Neural progenitor cell (in vitro differentiated cells): ENCODE measurements around the gene HBG1. TPM values are rescaled to one million over a fixed set of nuclear protein-coding genes. Genes with fewer than 3 reads are reported as not detected.

Experiments used
- DNase-seq: peaks from one replicate; pipeline ENCODE4 v3.0.0-alpha.2; 2016; ENCODE audit warnings: low spot score
- H2AFZ ChIP-seq: fragments of 200-600 bp; sonication (generic); replicated peaks from 2 replicates; pipeline ENCODE4 v1.6.1; 2016; ENCODE audit warnings: antibody characterized with exemption
- H3F3A ChIP-seq: fragments of 200-600 bp; sonication (generic); 2 replicates; pipeline ENCODE4 v1.6.1; 2016; ENCODE audit warnings: antibody characterized with exemption, low read depth
- H3K27ac ChIP-seq: fragments of 200-600 bp; sonication (generic); 2 replicates; pipeline ENCODE4 v1.5.1; 2016; ENCODE audit warnings: mild to moderate bottlenecking
- H3K27me3 ChIP-seq: fragments of 200-600 bp; sonication (generic); 2 replicates; pipeline ENCODE4 v1.6.1; 2016; ENCODE audit warnings: mild to moderate bottlenecking, moderate library complexity
- H3K36me3 ChIP-seq: fragments of 200-600 bp; sonication (generic); 2 replicates; pipeline ENCODE4 v1.5.1; 2016
- H3K4me1 ChIP-seq: fragments of 200-600 bp; sonication (generic); 2 replicates; pipeline ENCODE4 v1.6.1; 2016; ENCODE audit warnings: mixed run types
- H3K4me2 ChIP-seq: fragments of 200-600 bp; sonication (generic); 2 replicates; pipeline ENCODE4 v1.6.1; 2016
- H3K4me3 ChIP-seq: fragments of 200-600 bp; sonication (generic); 2 replicates; pipeline ENCODE4 v1.5.1; 2016
- H3K79me2 ChIP-seq: fragments of 200-600 bp; sonication (generic); 2 replicates; pipeline ENCODE4 v1.6.1; 2016; ENCODE audit warnings: low read depth
- H3K9ac ChIP-seq: fragments of 200-600 bp; sonication (generic); 2 replicates; pipeline ENCODE4 v1.6.1; 2016
- H3K9me3 ChIP-seq: fragments of 200-600 bp; sonication (generic); 2 replicates; pipeline ENCODE4 v1.5.1; 2016; ENCODE audit warnings: low read depth
- H4K20me1 ChIP-seq: fragments of 200-600 bp; sonication (generic); 2 replicates; pipeline ENCODE4 v1.6.1; 2016; ENCODE audit warnings: low read depth
- H3K27ac Mint-ChIP-seq: 3 replicates; pipeline ENCODE4 v1.8.0; 2021; ENCODE audit warnings: mixed read lengths
- H3K27me3 Mint-ChIP-seq: 2 replicates; pipeline ENCODE4 v1.8.0; 2022; ENCODE audit warnings: low read depth, mild to moderate bottlenecking, inconsistent platforms, moderate library complexity, mixed read lengths; ENCODE audit not compliant: insufficient read depth
- H3K36me3 Mint-ChIP-seq: 3 replicates; pipeline ENCODE4 v1.8.0; 2021; ENCODE audit warnings: mixed read lengths
- H3K4me1 Mint-ChIP-seq: 3 replicates; pipeline ENCODE4 v1.8.0; 2021; ENCODE audit warnings: mixed read lengths
- H3K4me3 Mint-ChIP-seq: 3 replicates; pipeline ENCODE4 v1.8.0; 2021; ENCODE audit warnings: mild to moderate bottlenecking, moderate library complexity, mixed read lengths
- H3K9me3 Mint-ChIP-seq: 3 replicates; pipeline ENCODE4 v1.8.0; 2020; ENCODE audit warnings: mixed read lengths
- EZH2 ChIP-seq: fragments of 200-600 bp; sonication (generic); IDR thresholded peaks from 2 replicates; pipeline ENCODE4 v1.6.1; 2017; ENCODE audit warnings: antibody characterized with exemption, mild to moderate bottlenecking, moderate library complexity
- EZH2phosphoT487 ChIP-seq: fragments of 200-600 bp; sonication (generic); IDR thresholded peaks from 2 replicates; pipeline ENCODE4 v1.6.1; 2017; ENCODE audit warnings: antibody characterized with exemption
- total RNA-seq: library from RNA; depleted of rRNA; stranded (reverse); fragments of >200 nt; gene quantifications from 2 replicates; pipeline ENCODE4 v1.2.3, GENCODE V29; 2015; ENCODE audit warnings: low replicate concordance
- TF ChIP-seq, protein P1 (sequence below): fragments of 200-600 bp; sonication (generic); IDR thresholded peaks from 2 replicates; pipeline ENCODE4 v1.5.1; 2017; ENCODE audit warnings: antibody characterized with exemption, mild to moderate bottlenecking

Gene HBG1
- total RNA-seq, 1 donor from 2014 or later, result not detected

DNA sequence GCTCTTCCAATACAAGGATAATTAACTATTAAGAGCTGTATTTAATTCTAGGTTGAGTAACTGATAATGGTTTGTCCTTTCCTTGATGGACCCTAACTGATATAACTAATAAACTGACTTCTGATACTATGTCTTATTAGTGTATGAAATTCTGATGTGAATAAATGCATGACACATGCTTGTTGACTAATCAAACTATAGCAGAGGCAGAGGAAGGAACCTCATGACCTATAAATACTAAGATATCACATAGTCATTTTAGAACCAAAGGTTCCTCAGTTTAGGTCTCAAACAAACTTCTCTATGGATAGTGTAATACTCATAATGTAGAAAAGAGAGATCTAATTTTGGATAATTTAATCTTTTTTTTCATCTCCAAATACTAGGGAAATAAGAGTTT, 10.6 kb downstream of the HBG1 start:
- H3K79me2 ChIP-seq, result no peaks in the 10 kb centered on the region
- Mint-ChIP-seq H3K9me3 (no peaks in the 10 kb centered on the region), H3K36me3 (no peaks in the 10 kb centered on the region), H3K4me3 (no peak overlapping the region), H3K27ac (no peak overlapping the region), H3K27me3 (peaks cover 2% of the 10 kb centered on the region), H3K4me1 (no peaks in the 10 kb centered on the region)
- H3K36me3 ChIP-seq, result no peaks in the 10 kb centered on the region
- no peak overlapping the region for H3K4me2 ChIP-seq
- H3K9me3 ChIP-seq, result no peaks in the 10 kb centered on the region
- H3K27ac ChIP-seq, result no peak overlapping the region
- TF ChIP-seq, protein P1, sequence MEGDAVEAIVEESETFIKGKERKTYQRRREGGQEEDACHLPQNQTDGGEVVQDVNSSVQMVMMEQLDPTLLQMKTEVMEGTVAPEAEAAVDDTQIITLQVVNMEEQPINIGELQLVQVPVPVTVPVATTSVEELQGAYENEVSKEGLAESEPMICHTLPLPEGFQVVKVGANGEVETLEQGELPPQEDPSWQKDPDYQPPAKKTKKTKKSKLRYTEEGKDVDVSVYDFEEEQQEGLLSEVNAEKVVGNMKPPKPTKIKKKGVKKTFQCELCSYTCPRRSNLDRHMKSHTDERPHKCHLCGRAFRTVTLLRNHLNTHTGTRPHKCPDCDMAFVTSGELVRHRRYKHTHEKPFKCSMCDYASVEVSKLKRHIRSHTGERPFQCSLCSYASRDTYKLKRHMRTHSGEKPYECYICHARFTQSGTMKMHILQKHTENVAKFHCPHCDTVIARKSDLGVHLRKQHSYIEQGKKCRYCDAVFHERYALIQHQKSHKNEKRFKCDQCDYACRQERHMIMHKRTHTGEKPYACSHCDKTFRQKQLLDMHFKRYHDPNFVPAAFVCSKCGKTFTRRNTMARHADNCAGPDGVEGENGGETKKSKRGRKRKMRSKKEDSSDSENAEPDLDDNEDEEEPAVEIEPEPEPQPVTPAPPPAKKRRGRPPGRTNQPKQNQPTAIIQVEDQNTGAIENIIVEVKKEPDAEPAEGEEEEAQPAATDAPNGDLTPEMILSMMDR, result no peak
- TF ChIP-seq EZH2phosphoT487 (no peak), EZH2 (no peak)
- H4K20me1 ChIP-seq, result no peaks in the 10 kb centered on the region
- no peaks in the 10 kb centered on the region for H3F3A ChIP-seq
- no peak overlapping the region for H3K4me3 ChIP-seq
- no peak for DNase-seq
- no peaks in the 10 kb centered on the region for H3K4me1 ChIP-seq
- H3K27me3 ChIP-seq, result no peaks in the 10 kb centered on the region
- H3K9ac ChIP-seq, result no peak overlapping the region
- no peak overlapping the region for H2AFZ ChIP-seq

DNA sequence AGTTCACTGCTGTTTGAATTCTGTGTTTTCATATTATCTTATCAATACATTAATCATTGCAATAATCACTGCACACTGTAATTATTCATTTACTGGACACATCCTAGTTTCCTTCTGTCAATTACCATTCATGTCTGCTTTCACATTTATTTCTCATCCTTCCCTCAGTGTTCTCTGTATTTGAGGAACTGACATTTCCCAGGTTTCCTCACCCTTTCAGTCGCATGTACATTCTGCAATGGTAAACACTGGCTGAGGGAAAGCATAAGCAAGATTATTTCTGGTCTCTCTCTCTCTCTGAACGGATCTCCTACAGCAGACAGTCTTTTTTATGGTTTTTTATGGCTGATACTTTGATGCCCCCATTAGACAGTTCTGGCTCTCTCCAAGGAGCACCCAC, 11.2 kb downstream of the HBG1 start:
- no peaks in the 10 kb centered on the region for H3K36me3 Mint-ChIP-seq
- no peaks in the 10 kb centered on the region for H3K9me3 ChIP-seq
- H4K20me1 ChIP-seq, result no peaks in the 10 kb centered on the region
- H3K79me2 ChIP-seq, result no peaks in the 10 kb centered on the region
- no peak overlapping the region for H3K4me3 Mint-ChIP-seq
- no peaks in the 10 kb centered on the region for H3F3A ChIP-seq
- no peak for TF ChIP-seq EZH2
- TF ChIP-seq EZH2phosphoT487, result no peak
- TF ChIP-seq, protein P1, result no peak
- H3K9me3 Mint-ChIP-seq, result no peaks in the 10 kb centered on the region
- no peak overlapping the region for H3K27ac Mint-ChIP-seq
- no peak overlapping the region for H3K4me3 ChIP-seq
- peaks cover 2% of the 10 kb centered on the region for H3K27me3 Mint-ChIP-seq
- DNase-seq, result no peak
- no peaks in the 10 kb centered on the region for H3K4me1 Mint-ChIP-seq
- H3K4me1 ChIP-seq, result no peaks in the 10 kb centered on the region
- no peak overlapping the region for H3K27ac ChIP-seq
- no peak overlapping the region for H3K9ac ChIP-seq
- H3K4me2 ChIP-seq, result no peak overlapping the region
- H3K27me3 ChIP-seq, result no peaks in the 10 kb centered on the region
- H3K36me3 ChIP-seq, result no peaks in the 10 kb centered on the region
- no peak overlapping the region for H2AFZ ChIP-seq

DNA sequence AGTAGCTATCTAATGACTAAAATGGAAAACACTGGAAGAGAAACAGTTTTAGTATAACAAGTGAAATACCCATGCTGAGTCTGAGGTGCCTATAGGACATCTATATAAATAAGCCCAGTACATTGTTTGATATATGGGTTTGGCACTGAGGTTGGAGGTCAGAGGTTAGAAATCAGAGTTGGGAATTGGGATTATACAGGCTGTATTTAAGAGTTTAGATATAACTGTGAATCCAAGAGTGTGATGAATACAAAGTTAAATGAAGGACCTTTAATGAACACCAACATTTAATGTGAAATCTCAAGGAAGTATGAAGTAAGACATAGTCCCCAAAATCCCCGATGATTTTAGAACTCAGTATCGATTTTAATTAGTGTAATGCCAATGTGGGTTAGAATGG, 12.2 kb downstream of the HBG1 start:
- H3K4me2 ChIP-seq, result no peak overlapping the region
- no peaks in the 10 kb centered on the region for H3K4me1 ChIP-seq
- Mint-ChIP-seq H3K4me3 (no peak overlapping the region), H3K27me3 (peaks cover 2% of the 10 kb centered on the region), H3K9me3 (no peaks in the 10 kb centered on the region), H3K36me3 (no peaks in the 10 kb centered on the region), H3K4me1 (no peaks in the 10 kb centered on the region), H3K27ac (no peak overlapping the region)
- H3K9ac ChIP-seq, result no peak overlapping the region
- no peak overlapping the region for H3K4me3 ChIP-seq
- no peaks in the 10 kb centered on the region for H3K9me3 ChIP-seq
- H3K27ac ChIP-seq, result no peak overlapping the region
- H3K36me3 ChIP-seq, result no peaks in the 10 kb centered on the region
- no peaks in the 10 kb centered on the region for H4K20me1 ChIP-seq
- no peaks in the 10 kb centered on the region for H3K79me2 ChIP-seq
- TF ChIP-seq, protein P1, result no peak
- no peak for TF ChIP-seq EZH2phosphoT487
- H2AFZ ChIP-seq, result no peak overlapping the region
- no peaks in the 10 kb centered on the region for H3F3A ChIP-seq
- H3K27me3 ChIP-seq, result no peaks in the 10 kb centered on the region
- DNase-seq, result no peak
